Measurements from ENCODE around the gene SAP30BP.

- no peak for TF ChIP-seq CTCF (IDR thresholded peaks at IDR 0.05; ENCODE audit: low read depth, low read length, poor library complexity, severe bottlenecking)
- no peak for TF ChIP-seq EZH2phosphoT487 (IDR thresholded peaks at IDR 0.05; ENCODE audit: borderline replicate concordance, low read length)
These were observed 25.8 kb upstream of the SAP30BP start for GRCh38 chr17:75641343-75641742.
